B cell (primary cell): ENCODE data around the gene RPS6KL1. TPM values are rescaled to one million over a fixed set of nuclear protein-coding genes. Genes with fewer than 3 reads are reported as not detected.

Source experiments
- ATAC-seq: fragments of 200-7000 bp; cut with Tn5 transposase; one replicate; pipeline ENCODE4 v1.10.0; 2021; ENCODE audit warnings: low read depth, mild to moderate bottlenecking, moderate number of reproducible peaks, moderate library complexity
- CTCF ChIA-PET: fragments of 350-600 bp; sonication (Branson Sonifier 250); formaldehyde crosslinking; loops from one replicate; lab custom pipeline; 2021; ENCODE audit warnings: antibody characterized with exemption, inconsistent platforms; lab: Charles Lee
- POLR2A ChIA-PET: fragments of 350-600 bp; sonication (Branson Sonifier 250); formaldehyde crosslinking; loops from one replicate; lab custom pipeline; 2021; ENCODE audit warnings: antibody characterized with exemption; lab: Charles Lee
- DNase-seq: peaks from one replicate; pipeline ENCODE4 v3.0.0; 2013
- H2AFZ ChIP-seq: 2 replicates; pipeline ENCODE4 v1.6.1; 2012; ENCODE audit warnings: mild to moderate bottlenecking, low read depth, low read length; ENCODE audit not compliant: insufficient read depth, poor library complexity, severe bottlenecking
- H3K27ac ChIP-seq, 2 donors: 1 replicate in 1 of 2; 2 replicates in 1 of 2; pipeline ENCODE4 v1.5.1; 2012 to 2013; ENCODE audit warnings: low read length in 2 of 2, mild to moderate bottlenecking in 2 of 2, moderate library complexity in 1 of 2
- H3K27me3 ChIP-seq, 4 experiments: fragments of 200-600 bp in 1 of 4; sonication (generic) in 1 of 4; replicated peaks in 1 of 4; 1 replicate in 2 of 4; 2 replicates in 2 of 4; pipeline versions ENCODE4 v1.6.1 to v1.7.0; 2013 to 2016; ENCODE audit warnings: low read length in 3 of 4, mild to moderate bottlenecking in 2 of 4, mixed read lengths in 1 of 4, moderate library complexity in 1 of 4; ENCODE audit not compliant: insufficient read depth in 4 of 4, control insufficient read depth in 3 of 4; ENCODE audit errors: control extremely low read depth in 1 of 4
- H3K36me3 ChIP-seq, 2 experiments: replicated peaks in 1 of 2; 1 replicate in 1 of 2; 2 replicates in 1 of 2; pipeline versions ENCODE4 v1.6.1 to v1.7.1; 2013; ENCODE audit warnings: low read length in 1 of 2; ENCODE audit not compliant: insufficient read depth in 2 of 2, control insufficient read depth in 1 of 2; ENCODE audit errors: control extremely low read depth in 1 of 2, extremely low read depth in 1 of 2
- H3K4me1 ChIP-seq, 2 donors: fragments of 200-600 bp in 1 of 2; sonication (generic) in 1 of 2; 1 replicate in 1 of 2; 2 replicates in 1 of 2; pipeline versions ENCODE4 v1.5.1 to v1.6.1; 2013 to 2017; ENCODE audit warnings: low read length in 2 of 2; ENCODE audit not compliant: control insufficient read depth in 2 of 2, insufficient read depth in 2 of 2
- H3K4me2 ChIP-seq: replicated peaks from 2 replicates; pipeline ENCODE3; 2012; ENCODE audit warnings: mild to moderate bottlenecking, low read depth, low read length; ENCODE audit not compliant: poor library complexity, severe bottlenecking
- H3K4me3 ChIP-seq, 5 experiments: fragments of 200-600 bp in 1 of 5; sonication (generic) in 1 of 5; 1 replicate in 3 of 5; 2 replicates in 2 of 5; pipeline versions ENCODE4 v1.5.1 to v1.7.0; 2011 to 2016; ENCODE audit warnings: low read length in 4 of 5, mild to moderate bottlenecking in 4 of 5, low read depth in 2 of 5, control low read depth in 1 of 5, moderate library complexity in 1 of 5; ENCODE audit not compliant: insufficient read depth in 1 of 5; ENCODE audit errors: control extremely low read depth in 1 of 5, extremely low read depth in 1 of 5
- H3K79me2 ChIP-seq: fragments of 200-600 bp; sonication (generic); one replicate; pipeline ENCODE4 v1.6.0; 2016; ENCODE audit warnings: low read length; ENCODE audit not compliant: control insufficient read depth, insufficient read depth
- H3K9ac ChIP-seq: fragments of 200-600 bp; sonication (generic); 2 replicates; pipeline ENCODE4 v1.6.1; 2017; ENCODE audit warnings: mild to moderate bottlenecking, low read length, moderate library complexity
- H3K9me3 ChIP-seq, 3 donors: one replicate each; pipeline versions ENCODE4 v1.6.1 to v1.7.1; 2013; ENCODE audit warnings: low read length in 2 of 3; ENCODE audit not compliant: control insufficient read depth in 2 of 3, insufficient read depth in 1 of 3; ENCODE audit errors: control extremely low read depth in 1 of 3
- H4K20me1 ChIP-seq: 2 replicates; pipeline ENCODE4 v1.6.0; 2012; ENCODE audit warnings: mild to moderate bottlenecking, low read length; ENCODE audit not compliant: insufficient read depth, control insufficient read depth, poor library complexity, severe bottlenecking
- H3K27ac Mint-ChIP-seq: one replicate; pipeline ENCODE4 v1.8.0; 2021; ENCODE audit warnings: mixed read lengths
- H3K27me3 Mint-ChIP-seq: one replicate; pipeline ENCODE4 v1.8.0; 2021; ENCODE audit warnings: mixed read lengths
- H3K4me1 Mint-ChIP-seq: one replicate; pipeline ENCODE4 v1.8.0; 2021; ENCODE audit warnings: mixed read lengths
- H3K4me3 Mint-ChIP-seq: one replicate; pipeline ENCODE4 v1.8.0; 2021; ENCODE audit warnings: mixed read lengths
- H3K9me3 Mint-ChIP-seq: one replicate; pipeline ENCODE4 v1.8.0; 2022; ENCODE audit warnings: mixed read lengths; ENCODE audit not compliant: insufficient read depth
- EZH2 ChIP-seq: IDR thresholded peaks from 2 replicates; pipeline ENCODE4 v1.6.1; 2012; ENCODE audit warnings: borderline replicate concordance, low read depth, mild to moderate bottlenecking, moderate library complexity, low read length; ENCODE audit not compliant: insufficient read depth, poor library complexity, severe bottlenecking
- WGBS: methylation state at CpG from one replicate; pipeline ENCODE4 v1.1.5; 2013; ENCODE audit warnings: missing lambda C conversion rate; ENCODE audit not compliant: insufficient coverage; 5-methylcytosine and 5-hydroxymethylcytosine counted together
- intact Hi-C: fragments of 100-400 bp; cut with micrococcal nuclease; formaldehyde crosslinking; loops from one replicate; pipeline ENCODE4 v1.10.0; 2022
- polyA plus RNA-seq: library from polyadenylated mRNA; depleted of rRNA; stranded (reverse); fragments of >200 nt; gene quantifications from 2 replicates; pipeline ENCODE4 v1.2.3, GENCODE V29; 2012
- total RNA-seq, 2 donors: library from RNA; stranded (reverse); fragments of 120-200 nt in 1 of 2; gene quantifications; 1 replicate in 1 of 2; 2 replicates in 1 of 2; pipeline versions ENCODE4 v1.2.3 to v1.2.4, GENCODE V29; 2013 to 2022
- TF ChIP-seq, protein P1 (sequence below): fragments of 200-600 bp; IDR thresholded peaks from one replicate; pipeline ENCODE4 v1.8.0; 2022; ENCODE audit warnings: antibody characterized with exemption, mild to moderate bottlenecking

Gene RPS6KL1
- total and polyA plus RNA-seq, 2 donors (not counting 1 experiment from before 2014, with no cell fraction given) = 3.4 to 4.4 TPM

DNA sequence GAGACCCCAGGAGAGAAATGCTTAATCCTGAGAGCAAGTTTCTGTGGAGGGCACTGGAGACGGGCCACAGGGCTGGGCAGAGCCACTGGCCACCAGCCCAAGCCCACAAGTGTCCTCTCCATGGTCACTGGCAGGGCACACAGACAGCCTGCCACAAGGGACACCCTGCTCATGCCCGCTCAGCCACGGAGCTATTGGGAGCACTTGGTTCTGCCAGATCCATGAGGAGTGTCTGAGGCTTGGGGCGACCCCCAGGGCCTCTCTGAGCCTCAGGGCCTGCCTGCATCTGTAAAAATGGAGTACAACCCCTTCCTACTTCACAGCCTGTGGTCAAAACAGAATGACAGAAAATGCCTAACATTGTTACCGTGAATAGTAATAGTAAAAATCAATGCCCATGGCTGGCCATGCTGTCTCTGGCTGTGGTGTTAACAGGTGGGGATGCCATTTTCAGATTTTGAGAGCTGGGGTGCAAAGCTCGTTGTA is 29.2 kb upstream of the RPS6KL1 start:
- TF ChIP-seq EZH2 = no peak
- TF ChIP-seq, protein P1, sequence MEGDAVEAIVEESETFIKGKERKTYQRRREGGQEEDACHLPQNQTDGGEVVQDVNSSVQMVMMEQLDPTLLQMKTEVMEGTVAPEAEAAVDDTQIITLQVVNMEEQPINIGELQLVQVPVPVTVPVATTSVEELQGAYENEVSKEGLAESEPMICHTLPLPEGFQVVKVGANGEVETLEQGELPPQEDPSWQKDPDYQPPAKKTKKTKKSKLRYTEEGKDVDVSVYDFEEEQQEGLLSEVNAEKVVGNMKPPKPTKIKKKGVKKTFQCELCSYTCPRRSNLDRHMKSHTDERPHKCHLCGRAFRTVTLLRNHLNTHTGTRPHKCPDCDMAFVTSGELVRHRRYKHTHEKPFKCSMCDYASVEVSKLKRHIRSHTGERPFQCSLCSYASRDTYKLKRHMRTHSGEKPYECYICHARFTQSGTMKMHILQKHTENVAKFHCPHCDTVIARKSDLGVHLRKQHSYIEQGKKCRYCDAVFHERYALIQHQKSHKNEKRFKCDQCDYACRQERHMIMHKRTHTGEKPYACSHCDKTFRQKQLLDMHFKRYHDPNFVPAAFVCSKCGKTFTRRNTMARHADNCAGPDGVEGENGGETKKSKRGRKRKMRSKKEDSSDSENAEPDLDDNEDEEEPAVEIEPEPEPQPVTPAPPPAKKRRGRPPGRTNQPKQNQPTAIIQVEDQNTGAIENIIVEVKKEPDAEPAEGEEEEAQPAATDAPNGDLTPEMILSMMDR = no peak
- Mint-ChIP-seq H3K4me3 (no peak overlapping the region), H3K27ac (no peak overlapping the region), H3K4me1 (peaks cover 3% of the 10 kb centered on the region), H3K9me3 (no peaks in the 10 kb centered on the region), H3K27me3 (peaks cover 10% of the 10 kb centered on the region)
- WGBS = 94% methylated on average over 6 of the region's 6 CpGs
- ATAC-seq (no peak), DNase-seq (no peak)
- no peaks in the 10 kb centered on the region for H3K79me2 ChIP-seq
- POLR2A ChIA-PET = no interaction called here
- H3K9ac ChIP-seq = no peak overlapping the region
- no peaks in the 10 kb centered on the region for H3K36me3 ChIP-seq
- peaks cover 0 to 39% (median 8%) of the 10 kb centered on the region in 4 experiments for H3K27me3 ChIP-seq
- H4K20me1 ChIP-seq = no peaks in the 10 kb centered on the region
- no peak overlapping the region for H2AFZ ChIP-seq
- H3K9me3 ChIP-seq = peaks cover 0 to 4% (median 0%) of the 10 kb centered on the region in 3 donors
- peaks cover 5 to 12% of the 10 kb centered on the region in 2 donors for H3K4me1 ChIP-seq
- intact Hi-C loops = no loop called here
- H3K27ac ChIP-seq = no peak overlapping the region
- CTCF ChIA-PET = interaction anchor here (0.6 to 1.8 kb wide), 3 partner anchors 10 to 1801 kb away, joined by 3 to 5 read pairs (median 3); no protein-coding TSS in a partner anchor
- H3K4me3 ChIP-seq = no peak overlapping the region
- H3K4me2 ChIP-seq = no peak overlapping the region

GRCh38 chr14:74951443-74952179 is 28.6 kb upstream of the RPS6KL1 start:
- Histone ChIP-seq H2AFZ (no peak overlapping the region), H3K9ac (no peak overlapping the region), H3K27me3 (peaks cover 0 to 38% (median 8%) of the 10 kb centered on the region in 4 experiments), H3K4me3 (no peak overlapping the region), H4K20me1 (no peaks in the 10 kb centered on the region), H3K36me3 (no peaks in the 10 kb centered on the region), H3K4me1 (peaks cover 10 to 18% of the 10 kb centered on the region in 2 donors), H3K4me2 (no peak overlapping the region), H3K9me3 (peaks cover 0 to 4% (median 0%) of the 10 kb centered on the region in 3 donors), H3K27ac (no peak overlapping the region), H3K79me2 (no peaks in the 10 kb centered on the region)
- TF ChIP-seq, protein P1 = no peak
- no peak for TF ChIP-seq EZH2
- no peak overlapping the region for H3K27ac Mint-ChIP-seq
- ChIA-PET POLR2A (no interaction called here), CTCF (interaction anchor here (0.6 to 1.8 kb wide), 4 partner anchors 10 to 1801 kb away, joined by 3 to 6 read pairs (median 4); no protein-coding TSS in a partner anchor)
- peaks cover 9% of the 10 kb centered on the region for H3K4me1 Mint-ChIP-seq
- H3K9me3 Mint-ChIP-seq = no peaks in the 10 kb centered on the region
- no peak overlapping the region for H3K4me3 Mint-ChIP-seq
- WGBS = 65% methylated on average over 14 of the region's 15 CpGs
- ATAC-seq (no peak), DNase-seq (no peak)
- intact Hi-C loops = no loop called here
- peaks cover 8% of the 10 kb centered on the region for H3K27me3 Mint-ChIP-seq
